HCT116 (cell line): ENCODE data around the gene POLR3C. TPM values are rescaled to one million over a fixed set of nuclear protein-coding genes. Genes with fewer than 3 reads are reported as not detected.

Experiments used
- ATAC-seq: fragments of 200-7000 bp; cut with Tn5 transposase; 2 replicates; pipeline ENCODE4 v1.9.1; 2020; ENCODE audit warnings: mild to moderate bottlenecking, moderate library complexity
- BruUV-seq: library from RNA; stranded (reverse); fragments of 400-500 nt; replicated peaks from 2 replicates; lab custom pipeline; 2021; lab: Mats Ljungman, UMichigan
- CTCF ChIA-PET: fragments of 300-600 bp; sonication (Branson Sonifier 250); formaldehyde crosslinking; loops from one replicate; lab custom pipeline; 2021; ENCODE audit warnings: antibody characterized with exemption; lab: Charles Lee
- POLR2A ChIA-PET: fragments of 300-600, 350-600 bp; sonication (Branson Sonifier 250); formaldehyde crosslinking; loops from one replicate; lab custom pipeline; 2021; ENCODE audit warnings: antibody characterized with exemption; lab: Charles Lee
- RAD21 ChIA-PET, 2 experiments: fragments of 300-600 bp; sonication (Branson Sonifier 250); formaldehyde crosslinking; loops; one replicate each; lab custom pipeline; 2023; ENCODE audit warnings: low total read pairs in 2 of 2; ENCODE audit not compliant: uncharacterized antibody in 2 of 2, unreplicated experiment in 2 of 2, low non-redundant PET in 1 of 2; lab: Charles Lee
- DNase-seq: peaks from one replicate; pipeline ENCODE4 v3.0.0-alpha.2; 2010; ENCODE audit warnings: low read depth, low spot score
- H2AFZ ChIP-seq: fragments of 200-600 bp; shearing (Covaris generic), sonication (generic); 2 replicates; pipeline ENCODE4 v1.6.1; 2017; ENCODE audit warnings: low read depth, mixed run types, mixed read lengths, antibody characterized with exemption, low read length; ENCODE audit not compliant: poor library complexity, severe bottlenecking
- H3K27ac ChIP-seq: 2 replicates; pipeline ENCODE4 v1.5.1; 2012; ENCODE audit warnings: low read depth, low read length
- H3K27me3 ChIP-seq: fragments of 200-600 bp; sonication (generic); 2 replicates; pipeline ENCODE4 v1.6.1; 2016; ENCODE audit warnings: mixed run types, low read length, mixed read lengths; ENCODE audit not compliant: insufficient read depth
- H3K36me3 ChIP-seq, 2 experiments: fragments of 200-500 bp in 1 of 2; fragments of 200-600 bp in 1 of 2; sonication (Bioruptor generic) in 1 of 2; sonication (generic) in 1 of 2; 2 replicates each; pipeline versions ENCODE4 v1.5.1 to v1.6.1; 2014 to 2016; ENCODE audit warnings: low read length in 2 of 2, inconsistent platforms in 1 of 2, mixed read lengths in 1 of 2, mixed run types in 1 of 2; ENCODE audit not compliant: insufficient read depth in 2 of 2, control insufficient read depth in 1 of 2
- H3K4me1 ChIP-seq, 2 experiments: fragments of 200-600 bp in 1 of 2; sonication (generic) in 1 of 2; 2 replicates each; pipeline versions ENCODE4 v1.5.1 to v1.6.1; 2012 to 2017; ENCODE audit warnings: low read length in 2 of 2, inconsistent platforms in 1 of 2, mild to moderate bottlenecking in 1 of 2, mixed read lengths in 1 of 2, mixed run types in 1 of 2, moderate library complexity in 1 of 2; ENCODE audit not compliant: insufficient read depth in 2 of 2, control insufficient read depth in 1 of 2
- H3K4me2 ChIP-seq: fragments of 200-600 bp; sonication (generic); 2 replicates; pipeline ENCODE4 v1.6.1; 2017; ENCODE audit warnings: mixed run types, low read length, mixed read lengths
- H3K4me3 ChIP-seq, 2 experiments: fragments of 200-600 bp in 1 of 2; sonication (generic) in 1 of 2; replicated peaks in 1 of 2; 2 replicates each; pipeline ENCODE4 v1.5.1; 2011 to 2016; ENCODE audit warnings: low read length in 2 of 2, control low read depth in 1 of 2, low read depth in 1 of 2, mild to moderate bottlenecking in 1 of 2, mixed read lengths in 1 of 2, mixed run types in 1 of 2
- H3K79me2 ChIP-seq: fragments of 200-600 bp; sonication (generic); 2 replicates; pipeline ENCODE4 v1.6.1; 2017; ENCODE audit warnings: mild to moderate bottlenecking, mixed run types, low read length, moderate library complexity, mixed read lengths; ENCODE audit not compliant: insufficient read depth
- H3K9ac ChIP-seq: fragments of 200-600 bp; sonication (generic); 2 replicates; pipeline ENCODE4 v1.6.1; 2016; ENCODE audit warnings: low read length, mixed read lengths
- H3K9me2 ChIP-seq: fragments of 200-600 bp; sonication (generic), shearing (Covaris generic); 2 replicates; pipeline ENCODE4 v1.6.1; 2017; ENCODE audit warnings: mixed run types, mild to moderate bottlenecking, moderate library complexity; ENCODE audit not compliant: insufficient read depth
- H3K9me3 ChIP-seq, 2 experiments: fragments of 200-500 bp in 1 of 2; fragments of 200-600 bp in 1 of 2; sonication (Bioruptor generic) in 1 of 2; sonication (generic) in 1 of 2; 2 replicates each; pipeline ENCODE4 v1.6.1; 2014 to 2017; ENCODE audit warnings: low read length in 2 of 2, mixed read lengths in 2 of 2, inconsistent platforms in 1 of 2, low read depth in 1 of 2, mild to moderate bottlenecking in 1 of 2, mixed run types in 1 of 2, moderate library complexity in 1 of 2; ENCODE audit not compliant: control insufficient read depth in 1 of 2, insufficient read depth in 1 of 2
- H4K20me1 ChIP-seq: fragments of 200-600 bp; sonication (generic), shearing (Covaris generic); 2 replicates; pipeline ENCODE4 v1.6.1; 2017; ENCODE audit warnings: mixed run types, mild to moderate bottlenecking, moderate library complexity; ENCODE audit not compliant: insufficient read depth
- CEBPB ChIP-seq: IDR thresholded peaks from 2 replicates; pipeline ENCODE4 v1.6.1; 2012; ENCODE audit warnings: low read depth
- EGR1 ChIP-seq: IDR thresholded peaks from 2 replicates; pipeline ENCODE4 v1.6.1; 2012; ENCODE audit warnings: low read depth
- ELF1 ChIP-seq: IDR thresholded peaks from 2 replicates; pipeline ENCODE4 v1.6.1; 2012; ENCODE audit warnings: low read depth, borderline replicate concordance
- EZH2 ChIP-seq: fragments of 200-600 bp; sonication (generic); IDR thresholded peaks from 2 replicates; pipeline ENCODE4 v1.6.1; 2017; ENCODE audit warnings: antibody characterized with exemption, mixed run types
- EZH2phosphoT487 ChIP-seq: fragments of 200-600 bp; IDR thresholded peaks from 2 replicates; pipeline ENCODE4 v1.6.1; 2018; ENCODE audit warnings: antibody characterized with exemption, borderline replicate concordance
- FOSL1 ChIP-seq: IDR thresholded peaks from 2 replicates; pipeline ENCODE4 v1.6.1; 2012; ENCODE audit warnings: low read depth
- JUND ChIP-seq: IDR thresholded peaks from 2 replicates; pipeline ENCODE4 v1.6.1; 2012
- MAX ChIP-seq: IDR thresholded peaks from 2 replicates; pipeline ENCODE4 v1.6.1; 2012
- POLR2A ChIP-seq: IDR thresholded peaks from 2 replicates; pipeline ENCODE4 v1.7.0; 2011; ENCODE audit warnings: borderline replicate concordance; ENCODE audit not compliant: insufficient read depth, insufficient read length; ENCODE audit errors: extremely low read depth
- POLR2AphosphoS5 ChIP-seq: IDR thresholded peaks from 2 replicates; pipeline ENCODE4 v1.6.1; 2011; ENCODE audit warnings: mild to moderate bottlenecking, low read depth, low read length, moderate library complexity
- RAD21 ChIP-seq: IDR thresholded peaks from 2 replicates; pipeline ENCODE4 v1.6.1; 2012; ENCODE audit warnings: low read depth, mild to moderate bottlenecking
- SIN3A ChIP-seq: IDR thresholded peaks from 2 replicates; pipeline ENCODE4 v1.6.1; 2012; ENCODE audit warnings: low read depth
- SP1 ChIP-seq: IDR thresholded peaks from 2 replicates; pipeline ENCODE4 v1.6.1; 2012; ENCODE audit warnings: low read depth
- SRF ChIP-seq: IDR thresholded peaks from 2 replicates; pipeline ENCODE4 v1.6.1; 2012; ENCODE audit warnings: low read depth
- TCF7L2 ChIP-seq: IDR thresholded peaks from 2 replicates; pipeline ENCODE4 v1.7.0; 2011; ENCODE audit warnings: borderline replicate concordance, inconsistent platforms; ENCODE audit not compliant: insufficient read depth, insufficient read length; ENCODE audit errors: extremely low read depth
- YY1 ChIP-seq: IDR thresholded peaks from 2 replicates; pipeline ENCODE4 v1.6.1; 2011; ENCODE audit warnings: low read length, low read depth, moderate library complexity, mild to moderate bottlenecking; ENCODE audit not compliant: insufficient replicate concordance; ENCODE audit errors: extremely low read depth
- ZFX ChIP-seq: fragments of 450-650 bp; IDR thresholded peaks from 2 replicates; pipeline ENCODE4 v1.6.1; 2017
- ZNF274 ChIP-seq: fragments of 200-500 bp; sonication (Bioruptor generic); IDR thresholded peaks from 2 replicates; pipeline ENCODE4 v1.6.1; 2014; ENCODE audit warnings: mild to moderate bottlenecking, low read depth, low read length, inconsistent platforms
- intact Hi-C: fragments of 100-400 bp; cut with micrococcal nuclease; formaldehyde crosslinking; loops from 2 replicates; pipeline ENCODE4 v1.10.0; 2022
- total RNA-seq: library from RNA; stranded (reverse); gene quantifications from one replicate; pipeline ENCODE4 v1.2.1, GENCODE V29; 2021; ENCODE audit not compliant: unreplicated experiment
- TF ChIP-seq, protein P1 (sequence below): IDR thresholded peaks from 2 replicates; pipeline ENCODE4 v1.6.1; 2012

POLR3C gene
- total RNA-seq, 1 experiment from 2014 or later, result 25.4 TPM

DNA sequence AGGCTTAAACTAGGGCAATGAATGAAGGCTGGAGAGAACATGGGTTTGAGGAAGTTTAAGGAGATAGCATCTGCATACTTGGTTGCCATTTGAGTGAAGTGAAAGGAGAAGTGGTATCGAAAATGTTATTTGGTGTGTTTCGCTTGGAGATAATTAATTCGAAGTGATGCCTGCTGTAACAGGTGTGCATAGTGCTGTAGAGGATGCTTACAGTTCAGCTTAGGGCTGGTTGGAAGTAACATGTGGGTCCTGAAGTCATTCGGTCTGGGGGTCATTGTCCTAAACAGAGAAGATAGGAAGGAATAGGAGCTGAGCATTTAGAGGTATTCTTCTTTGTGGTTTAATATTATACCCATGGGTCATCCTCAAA, 21.1 kb downstream of the POLR3C start:
- ATAC-seq (peak; percentile 48), DNase-seq (no peak)
- TF ChIP-seq EGR1 (no peak), POLR2AphosphoS5 (peak; percentile 16; the same call in 1 of the 2 replicates), YY1 (no peak)
- Histone ChIP-seq H3K9me3 (no peaks in the 10 kb centered on the region), H3K4me1 (peaks cover 4 to 14% of the 10 kb centered on the region in 2 experiments), H4K20me1 (no peaks in the 10 kb centered on the region), H3K9me2 (no peaks in the 10 kb centered on the region), H3K27me3 (no peaks in the 10 kb centered on the region), H3K79me2 (no peaks in the 10 kb centered on the region), H3K4me3 (peak overlapping the region in 1 of 2 experiments; percentile 49; a peak in 2 of 4 replicates), H2AFZ (no peak overlapping the region), H3K36me3 (peaks cover 32% of the 10 kb centered on the region in 2 experiments), H3K9ac (peak overlapping the region; percentile 35; the same call in 1 of the 2 replicates), H3K27ac (no peak overlapping the region), H3K4me2 (peak overlapping the region; percentile 81)
- ChIA-PET RAD21 (interaction anchor here (0.5 to 1.1 kb wide), 3 partner anchors 13 to 82 kb away, joined by 3 to 4 read pairs (median 3); partner anchors contain the start of genes PIAS3 (in 1 of the 2) and RBM8A (in 1 of the 2)), CTCF (interaction anchor here (0.6 to 7.6 kb wide), 19 partner anchors 8 to 190 kb away, joined by 3 to 87 read pairs (median 4); partner anchors contain the start of genes ANKRD34A, LIX1L, PIAS3 and POLR3GL), POLR2A (interaction anchor here (0.6 to 3.7 kb wide), 5 partner anchors 10 to 162 kb away, joined by 3 to 17 read pairs (median 5); partner anchors contain the start of genes LIX1L and PIAS3)
- no TSS peak for BruUV-seq
- intact Hi-C loops, result loop anchor here (1.0 to 5.0 kb wide), 2 partner anchors 62 to 169 kb away; no protein-coding TSS in a partner anchor

GRCh38 chr1:145845514-145846161, 21.6 kb downstream of the POLR3C start, which contains the start of gene NUDT17:
TSS of gene NUDT17 (plus strand) at chr1:145845630. CDS start at chr1:145845641, 11 bp downstream.
- ATAC-seq (peak; percentile 88), DNase-seq (peak; percentile 26)
- Histone ChIP-seq H3K9me3 (no peaks in the 10 kb centered on the region), H3K79me2 (no peaks in the 10 kb centered on the region), H3K27me3 (no peaks in the 10 kb centered on the region), H3K27ac (peak within 1 kb of the TSS; percentile 8; the same call in 1 of the 2 replicates), H3K4me2 (peak within 1 kb of the TSS; percentile 81), H2AFZ (no peak within 1 kb of the TSS), H3K36me3 (peaks cover 34% of the 10 kb centered on the region in 2 experiments), H4K20me1 (no peaks in the 10 kb centered on the region), H3K4me1 (peaks cover 4 to 14% of the 10 kb centered on the region in 2 experiments), H3K4me3 (peak within 1 kb of the TSS; percentile 38 to 49), H3K9me2 (no peaks in the 10 kb centered on the region), H3K9ac (peak within 1 kb of the TSS; percentile 35; the same call in 1 of the 2 replicates)
- intact Hi-C loops, result loop anchor here (1.0 to 5.0 kb wide), 2 partner anchors 62 to 169 kb away; no protein-coding TSS in a partner anchor
- ChIA-PET POLR2A (interaction anchor here (0.6 to 3.7 kb wide), 4 partner anchors 9 to 112 kb away, joined by 3 to 17 read pairs (median 6); partner anchors contain the start of genes LIX1L and PIAS3), RAD21 (interaction anchor here (0.5 to 1.1 kb wide), 3 partner anchors 13 to 82 kb away, joined by 3 to 4 read pairs (median 3); partner anchors contain the start of genes PIAS3 (in 1 of the 2) and RBM8A (in 1 of the 2)), CTCF (interaction anchor here (0.6 to 7.6 kb wide), 18 partner anchors 9 to 190 kb away, joined by 3 to 87 read pairs (median 4); partner anchors contain the start of genes ANKRD34A, LIX1L, PIAS3 and POLR3GL)
- no TSS peak for BruUV-seq
- no peak for TF ChIP-seq POLR2A
- no peak for TF ChIP-seq JUND
- TF ChIP-seq MAX, result no peak
- peak; percentile 67 for TF ChIP-seq RAD21
- TF ChIP-seq, protein P1, sequence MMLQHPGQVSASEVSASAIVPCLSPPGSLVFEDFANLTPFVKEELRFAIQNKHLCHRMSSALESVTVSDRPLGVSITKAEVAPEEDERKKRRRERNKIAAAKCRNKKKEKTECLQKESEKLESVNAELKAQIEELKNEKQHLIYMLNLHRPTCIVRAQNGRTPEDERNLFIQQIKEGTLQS, result no peak
- no peak for TF ChIP-seq ELF1
- peak; percentile 45; the same call in 1 of the 2 replicates for TF ChIP-seq ZFX
- TF ChIP-seq ZNF274, result no peak
- TF ChIP-seq EZH2phosphoT487, result no peak
- TF ChIP-seq SRF, result no peak
- no peak for TF ChIP-seq CEBPB
- no peak for TF ChIP-seq TCF7L2
- no peak for TF ChIP-seq EGR1
- no peak for TF ChIP-seq SP1
- TF ChIP-seq FOSL1, result no peak
- TF ChIP-seq EZH2, result no peak
- peak; percentile 61 for TF ChIP-seq YY1
- peak; percentile 46 for TF ChIP-seq POLR2AphosphoS5
- TF ChIP-seq SIN3A, result no peak
